H54 (cell line): ENCODE data around the gene PLEKHM3.

Source experiments
- DNase-seq: peaks from one replicate; pipeline ENCODE4 v3.0.0; 2011; ENCODE audit warnings: low spot score, mixed read lengths; ENCODE audit not compliant: insufficient read length
- FAIRE-seq: peaks from 3 replicates; lab custom pipeline; 2011; peaks lifted over from hg19 to GRCh38; lab: Jason Lieb, UNC
- POLR2A ChIP-seq: IDR thresholded peaks from 2 replicates; pipeline ENCODE4 v1.6.1; 2011; ENCODE audit warnings: low read depth, mild to moderate bottlenecking, low read length

The PLEKHM3 gene

DNA sequence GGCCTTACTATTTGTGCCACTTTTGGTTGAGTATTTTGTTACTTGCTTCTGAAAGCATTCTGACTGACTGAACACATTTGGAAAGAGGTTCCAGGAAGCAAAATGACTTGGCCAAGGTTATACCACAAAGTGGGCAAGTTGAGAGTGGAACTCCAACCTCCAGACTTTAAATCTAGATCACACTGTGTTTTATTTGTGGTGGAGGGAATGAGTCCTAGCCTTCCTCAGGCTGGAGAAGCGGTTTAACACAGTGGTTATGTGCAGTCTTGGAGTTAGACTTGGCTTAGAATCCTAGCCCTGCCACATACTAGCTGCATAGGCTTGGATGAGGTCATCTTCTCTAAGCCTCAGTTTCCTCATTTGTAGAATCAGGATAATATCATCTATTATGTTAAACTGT, 33.4 kb downstream of the PLEKHM3 start:
- no peak for TF ChIP-seq POLR2A
- no peak for FAIRE-seq

DNA sequence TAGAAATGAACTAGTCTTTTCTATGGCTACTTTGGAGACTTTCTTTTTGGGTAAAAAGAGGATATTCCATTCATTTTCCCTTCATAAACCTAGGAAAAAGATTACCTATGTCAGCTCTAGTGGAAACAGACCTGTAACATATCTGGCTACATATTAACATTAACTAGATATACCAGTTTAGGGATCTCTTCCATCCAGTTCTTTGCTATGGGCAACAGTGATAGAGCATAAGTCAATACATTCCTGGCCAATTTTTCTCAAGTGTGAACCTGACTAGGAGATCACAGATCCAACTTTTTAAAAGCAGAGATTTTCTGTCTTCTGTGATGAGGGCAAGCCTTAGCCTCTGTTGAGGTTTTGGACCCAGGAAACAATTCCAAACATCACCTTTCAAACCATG, 34.5 kb downstream of the PLEKHM3 start:
- FAIRE-seq (no peak), DNase-seq (no peak)

More for the DNA sequence above, 33.4 kb downstream of the PLEKHM3 start:
- DNase-seq, result no peak

GRCh38 chr2:207988975-207989374, 36.4 kb downstream of the PLEKHM3 start:
- DNase-seq (no peak), FAIRE-seq (no peak)
- TF ChIP-seq POLR2A, result no peak

More for the DNA sequence above, 34.5 kb downstream of the PLEKHM3 start:
- TF ChIP-seq POLR2A, result no peak

DNA sequence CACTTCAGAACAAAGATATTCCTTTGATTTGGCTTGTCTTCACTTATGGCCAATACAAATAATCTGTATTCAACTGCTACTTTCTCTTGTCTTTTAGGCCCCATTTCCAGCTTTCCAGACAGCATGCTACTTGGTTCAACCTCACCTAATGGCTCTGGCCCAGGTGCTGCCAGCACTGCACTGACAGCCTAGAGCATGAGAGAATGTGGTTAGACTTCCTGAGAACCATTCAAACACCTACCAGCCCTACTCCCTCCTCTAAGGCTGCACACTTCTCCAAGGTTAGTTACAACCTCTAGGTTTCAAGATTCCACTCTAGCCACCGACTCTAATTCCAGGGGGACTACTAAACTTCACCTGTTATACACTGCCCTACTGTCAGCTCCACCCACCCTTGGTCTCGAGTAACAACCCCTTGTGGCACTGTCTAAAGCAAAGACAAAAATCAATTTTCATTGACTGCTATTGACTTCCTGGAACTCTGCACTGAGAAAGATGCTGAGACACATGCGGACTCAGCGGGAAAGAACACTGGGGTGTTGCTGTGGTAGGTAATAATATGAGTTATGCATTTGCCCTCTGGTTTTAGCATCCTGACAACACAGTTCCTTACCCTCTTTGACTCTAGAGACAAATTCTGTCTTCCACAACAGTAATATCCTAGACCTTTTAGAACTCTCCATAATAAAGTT, 38.2 kb downstream of the PLEKHM3 start:
- DNase-seq (no peak), FAIRE-seq (no peak)
- TF ChIP-seq POLR2A, result no peak

DNA sequence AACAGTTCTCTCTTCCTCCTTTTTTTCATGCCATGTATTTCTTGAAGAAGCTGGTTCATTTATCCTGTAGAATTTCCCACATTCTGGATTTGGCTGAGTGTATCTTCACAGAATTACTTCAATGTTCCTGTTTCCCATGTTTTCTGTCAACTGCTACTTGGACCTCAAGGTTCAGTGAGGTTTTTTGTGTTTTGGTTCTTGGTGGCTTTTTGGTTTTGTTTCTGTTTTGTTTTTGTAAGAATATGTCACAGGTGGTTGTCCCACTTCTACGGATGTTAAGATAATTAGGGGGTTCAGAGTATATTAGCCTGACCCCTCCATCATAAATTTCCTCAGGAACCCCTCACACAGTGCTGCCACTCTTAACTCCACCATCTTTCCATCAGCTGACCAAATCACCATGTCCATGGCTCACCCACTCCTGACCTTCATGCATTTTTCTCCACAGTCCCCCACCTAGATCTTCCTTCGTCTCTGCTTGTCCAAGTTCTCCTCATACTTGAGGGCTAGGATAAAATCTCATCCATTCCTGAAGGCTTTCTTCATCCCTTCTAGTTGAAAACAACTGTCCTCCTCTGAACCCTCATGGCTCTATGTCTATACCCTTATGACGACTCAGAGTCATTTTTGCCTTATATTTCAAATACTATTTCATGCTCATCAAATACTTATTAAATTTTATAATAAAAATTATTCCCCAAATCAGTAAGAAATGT, 40.4 kb downstream of the PLEKHM3 start:
- FAIRE-seq, result no peak
- no peak for DNase-seq
- TF ChIP-seq POLR2A, result no peak

GRCh38 chr2:207983641-207984042, 41.7 kb downstream of the PLEKHM3 start:
- TF ChIP-seq POLR2A, result no peak
- DNase-seq (no peak), FAIRE-seq (no peak)

DNA sequence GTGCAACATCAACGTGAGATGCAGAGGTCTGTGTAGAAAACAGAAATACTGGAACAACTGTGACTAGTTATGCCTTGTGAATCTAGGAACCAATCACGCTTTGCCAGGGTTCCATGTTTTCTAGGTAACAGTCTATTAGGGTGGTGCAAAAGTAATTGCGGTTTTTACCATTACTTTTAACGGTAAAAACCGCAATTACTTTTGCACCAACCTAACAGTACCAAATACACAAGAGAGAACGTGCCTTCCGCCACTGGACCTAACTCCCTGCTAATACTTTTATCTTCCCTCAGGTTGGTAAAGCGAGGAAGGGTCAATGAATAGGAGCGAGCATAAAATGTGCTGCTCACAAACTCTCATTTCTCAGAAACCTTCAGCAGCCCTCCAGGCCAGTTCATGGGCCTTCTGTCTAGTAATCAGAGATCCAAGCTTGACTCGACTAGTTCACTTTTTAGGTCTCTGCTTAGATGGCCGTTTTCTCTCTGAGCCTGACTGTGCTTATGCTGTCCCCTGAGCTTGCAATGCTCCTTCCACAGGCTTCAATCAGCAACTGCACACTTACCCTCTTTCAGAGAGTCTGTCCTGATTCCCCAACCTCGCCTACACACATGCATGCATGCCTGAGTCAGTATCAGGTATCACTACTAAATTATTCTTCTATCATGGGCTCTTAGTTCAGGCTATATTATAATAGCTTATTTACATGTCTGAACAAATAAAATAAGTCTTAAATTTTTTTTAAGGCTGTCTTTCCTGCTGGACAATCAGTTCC, 47.0 kb downstream of the PLEKHM3 start:
- DNase-seq (no peak), FAIRE-seq (no peak)
- no peak for TF ChIP-seq POLR2A

- no peak for TF ChIP-seq POLR2A
- FAIRE-seq, result no peak
- DNase-seq, result no peak
These were observed 49.4 kb downstream of the PLEKHM3 start for GRCh38 chr2:207975921-207976320.

DNA sequence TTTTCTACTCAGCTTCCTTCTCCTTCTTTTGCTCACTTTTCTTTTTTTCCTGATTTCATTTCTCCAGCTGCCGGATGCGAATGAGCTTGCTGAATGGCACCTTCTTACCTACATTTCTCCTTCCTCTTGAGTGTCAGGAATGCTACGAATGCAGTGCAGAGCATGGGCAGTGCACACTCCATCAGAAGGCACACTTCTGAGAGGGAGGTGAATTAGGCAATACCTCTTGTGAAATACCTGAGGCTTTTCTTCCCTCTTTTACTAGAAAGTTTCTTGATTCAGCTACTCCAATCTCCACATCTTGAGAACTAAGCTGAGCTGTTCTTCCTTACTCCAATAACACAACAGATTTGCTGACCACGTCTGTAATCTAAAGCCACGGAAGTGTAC, 51.1 kb downstream of the PLEKHM3 start:
- TF ChIP-seq POLR2A, result no peak
- DNase-seq, result no peak
- FAIRE-seq, result no peak

GRCh38 chr2:207970826-207971180, 54.5 kb downstream of the PLEKHM3 start:
- FAIRE-seq, result peak; percentile 43
- no peak for TF ChIP-seq POLR2A
- DNase-seq, result no peak

- FAIRE-seq (no peak), DNase-seq (no peak)
- TF ChIP-seq POLR2A, result no peak
These were observed 55.0 kb downstream of the PLEKHM3 start for GRCh38 chr2:207970147-207970825.

- DNase-seq, result no peak
- no peak for FAIRE-seq
- TF ChIP-seq POLR2A, result no peak
These were observed 56.1 kb downstream of the PLEKHM3 start for GRCh38 chr2:207969249-207969648.

GRCh38 chr2:207967121-207967520, 58.2 kb downstream of the PLEKHM3 start:
- DNase-seq (no peak), FAIRE-seq (no peak)

DNA sequence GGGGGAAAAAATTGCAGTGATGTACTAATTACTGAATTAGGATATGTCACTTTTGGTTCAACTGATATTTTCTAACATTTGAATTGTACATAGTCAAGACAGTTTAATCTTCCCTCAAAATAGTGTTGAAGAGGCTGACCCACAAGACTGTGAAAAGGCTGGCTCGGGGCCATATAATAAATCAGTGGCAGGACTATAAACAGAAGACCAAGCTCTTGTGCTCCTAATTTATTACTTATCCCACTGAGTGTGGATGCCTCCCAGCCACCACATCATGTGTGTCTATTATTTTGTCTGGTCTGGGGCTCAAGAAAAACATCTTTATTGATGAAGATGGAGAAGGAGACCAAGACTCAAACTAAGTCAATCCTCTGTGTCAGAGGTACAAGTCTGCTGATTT, 64.4 kb downstream of the PLEKHM3 start:
- TF ChIP-seq POLR2A, result no peak
- DNase-seq (no peak), FAIRE-seq (no peak)

More at GRCh38 chr2:207967121-207967520, 58.2 kb downstream of the PLEKHM3 start:
- TF ChIP-seq POLR2A, result no peak
